Astrocyte (in vitro differentiated cells and primary cell): ENCODE data around the gene DNER.

ENCODE experiments used
- CTCF ChIP-seq: IDR thresholded peaks from 2 replicates; pipeline ENCODE4 v1.5.1; 2011; ENCODE audit warnings: low read depth, mild to moderate bottlenecking, inconsistent platforms, low read length, moderate library complexity; ENCODE audit not compliant: insufficient read depth
- EZH2 ChIP-seq: IDR thresholded peaks from 2 replicates; pipeline ENCODE4 v1.6.1; 2012; ENCODE audit warnings: mild to moderate bottlenecking, low read length, inconsistent platforms; ENCODE audit not compliant: insufficient read depth

DNA sequence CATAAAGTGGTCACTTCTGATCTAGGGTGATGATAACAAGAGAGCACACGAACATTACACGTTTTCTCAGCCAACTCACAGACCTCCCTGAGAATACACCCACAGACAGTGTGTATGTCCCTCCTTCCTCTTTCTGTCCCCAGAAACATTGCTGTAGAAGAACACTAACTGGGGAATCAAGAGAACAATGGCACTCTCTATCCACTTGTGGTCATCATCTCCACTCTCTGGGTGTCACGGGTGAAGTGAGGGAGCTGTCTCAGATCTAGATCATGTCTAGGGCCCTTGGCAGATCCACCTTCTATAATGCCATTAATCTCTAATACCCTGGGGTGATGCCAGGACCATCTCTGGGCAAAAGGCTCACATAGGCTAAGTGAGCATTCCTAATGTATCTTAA is 97.9 kb downstream of the DNER start:
- TF ChIP-seq CTCF (no peak), EZH2 (no peak)
